ENCODE data around the gene FOXO3.

DNA sequence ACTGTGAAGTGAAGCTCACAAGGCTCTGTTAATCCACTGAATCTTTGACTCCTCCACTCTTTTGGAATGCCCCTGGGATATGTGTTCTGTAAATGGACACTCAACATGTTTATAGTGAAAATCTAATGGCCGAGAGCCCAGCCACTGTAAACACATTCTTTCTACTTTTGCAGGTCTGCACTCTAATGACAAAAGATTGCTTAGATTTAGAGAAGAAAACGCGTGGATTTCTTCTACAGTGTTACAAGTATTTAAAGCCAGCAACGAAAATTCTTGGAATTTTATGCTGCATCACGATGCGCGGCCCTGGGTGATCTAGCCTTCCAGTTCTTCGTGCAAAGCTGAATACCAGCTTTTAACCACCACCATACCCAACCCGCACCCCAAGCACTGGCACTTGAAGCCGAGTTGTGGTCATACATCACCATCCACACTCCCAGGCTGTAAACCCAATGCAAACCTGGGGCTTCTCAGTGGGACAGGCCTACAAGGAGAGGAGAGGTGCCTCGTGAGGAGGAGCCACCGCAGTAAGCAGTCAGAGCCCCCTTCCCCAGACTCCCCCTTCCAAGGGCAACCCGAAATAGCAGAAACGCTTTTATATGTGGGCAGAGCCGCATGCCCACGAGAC is 3.7 kb upstream of the FOXO3 start:
- TF ChIP-seq, protein P1, sequence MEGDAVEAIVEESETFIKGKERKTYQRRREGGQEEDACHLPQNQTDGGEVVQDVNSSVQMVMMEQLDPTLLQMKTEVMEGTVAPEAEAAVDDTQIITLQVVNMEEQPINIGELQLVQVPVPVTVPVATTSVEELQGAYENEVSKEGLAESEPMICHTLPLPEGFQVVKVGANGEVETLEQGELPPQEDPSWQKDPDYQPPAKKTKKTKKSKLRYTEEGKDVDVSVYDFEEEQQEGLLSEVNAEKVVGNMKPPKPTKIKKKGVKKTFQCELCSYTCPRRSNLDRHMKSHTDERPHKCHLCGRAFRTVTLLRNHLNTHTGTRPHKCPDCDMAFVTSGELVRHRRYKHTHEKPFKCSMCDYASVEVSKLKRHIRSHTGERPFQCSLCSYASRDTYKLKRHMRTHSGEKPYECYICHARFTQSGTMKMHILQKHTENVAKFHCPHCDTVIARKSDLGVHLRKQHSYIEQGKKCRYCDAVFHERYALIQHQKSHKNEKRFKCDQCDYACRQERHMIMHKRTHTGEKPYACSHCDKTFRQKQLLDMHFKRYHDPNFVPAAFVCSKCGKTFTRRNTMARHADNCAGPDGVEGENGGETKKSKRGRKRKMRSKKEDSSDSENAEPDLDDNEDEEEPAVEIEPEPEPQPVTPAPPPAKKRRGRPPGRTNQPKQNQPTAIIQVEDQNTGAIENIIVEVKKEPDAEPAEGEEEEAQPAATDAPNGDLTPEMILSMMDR (IDR thresholded peaks at IDR 0.05), result no peak
- TF ChIP-seq POLR2A (IDR thresholded peaks at IDR 0.05), result no peak
